ENCODE results near the gene RALBP1. TPM values are rescaled to one million over a fixed set of nuclear protein-coding genes. Genes with fewer than 3 reads are reported as not detected.

Gene RALBP1
- total and polyA plus RNA-seq, 2 of the 8 experiments (the other 6 are each of a cell fraction or from before 2014, with no cell fraction given) = 40.3 to 67.8 TPM

- TF ChIP-seq USF2 (IDR thresholded peaks at IDR 0.05; ENCODE audit: low read length) = no peak
- TF ChIP-seq TAF7 (optimal IDR thresholded peaks at IDR 0.05; ENCODE audit: borderline replicate concordance, low read depth, low read length) = no peak
- no peak for TF ChIP-seq E2F6 (IDR thresholded peaks at IDR 0.05)
- no peak for TF ChIP-seq TCF12 (IDR thresholded peaks at IDR 0.05; ENCODE audit: low read depth, low read length)
- TF ChIP-seq GABPA (IDR thresholded peaks at IDR 0.05; ENCODE audit: borderline replicate concordance, insufficient read depth, low read length) = no peak
- no peak for TF ChIP-seq KDM4A (IDR thresholded peaks at IDR 0.05; ENCODE audit: low read depth, low read length, severe bottlenecking)
- no peak for TF ChIP-seq CHD1 (IDR thresholded peaks at IDR 0.05; ENCODE audit: low read depth, low read length)
Measured at GRCh38 chr18:9546468-9546867, 71.2 kb downstream of the RALBP1 start (continued).

Data from H1 (cell line).